Measurements from ENCODE around the gene WNK3. TPM values are rescaled to one million over a fixed set of nuclear protein-coding genes. Genes with fewer than 3 reads are reported as not detected.

The WNK3 gene
- total RNA-seq, 1 donor from 2014 or later = 19.7 TPM

GRCh38 chrX:54291758-54292157, 66.1 kb downstream of the WNK3 start:
- H3K36me3 Mint-ChIP-seq (ENCODE audit: unreplicated experiment) = no peaks in the 10 kb centered on the region
- H3K27me3 Mint-ChIP-seq (ENCODE audit: unreplicated experiment) = no peaks in the 10 kb centered on the region
- TF ChIP-seq CTCF (IDR thresholded peaks at IDR 0.05; ENCODE audit: partially characterized antibody, unreplicated experiment) = no peak
- H3K4me1 Mint-ChIP-seq (ENCODE audit: low read depth, unreplicated experiment) = no peaks in the 10 kb centered on the region
- no peaks in the 10 kb centered on the region for H3K9me3 Mint-ChIP-seq (ENCODE audit: unreplicated experiment)
- DNase-seq = no peak
- no peak overlapping the region for H3K27ac Mint-ChIP-seq (ENCODE audit: unreplicated experiment)
- H3K4me3 Mint-ChIP-seq (ENCODE audit: unreplicated experiment) = no peak overlapping the region

- no peak for TF ChIP-seq CTCF (IDR thresholded peaks at IDR 0.05; ENCODE audit: partially characterized antibody, unreplicated experiment)
- H3K27ac Mint-ChIP-seq (ENCODE audit: unreplicated experiment) = no peak overlapping the region
- no peaks in the 10 kb centered on the region for H3K4me1 Mint-ChIP-seq (ENCODE audit: low read depth, unreplicated experiment)
- H3K4me3 Mint-ChIP-seq (ENCODE audit: unreplicated experiment) = no peak overlapping the region
- no peaks in the 10 kb centered on the region for H3K27me3 Mint-ChIP-seq (ENCODE audit: unreplicated experiment)
- DNase-seq = no peak
- no peaks in the 10 kb centered on the region for H3K9me3 Mint-ChIP-seq (ENCODE audit: unreplicated experiment)
- no peaks in the 10 kb centered on the region for H3K36me3 Mint-ChIP-seq (ENCODE audit: unreplicated experiment)
Measured at GRCh38 chrX:54288968-54289367, 68.9 kb downstream of the WNK3 start.

DNA sequence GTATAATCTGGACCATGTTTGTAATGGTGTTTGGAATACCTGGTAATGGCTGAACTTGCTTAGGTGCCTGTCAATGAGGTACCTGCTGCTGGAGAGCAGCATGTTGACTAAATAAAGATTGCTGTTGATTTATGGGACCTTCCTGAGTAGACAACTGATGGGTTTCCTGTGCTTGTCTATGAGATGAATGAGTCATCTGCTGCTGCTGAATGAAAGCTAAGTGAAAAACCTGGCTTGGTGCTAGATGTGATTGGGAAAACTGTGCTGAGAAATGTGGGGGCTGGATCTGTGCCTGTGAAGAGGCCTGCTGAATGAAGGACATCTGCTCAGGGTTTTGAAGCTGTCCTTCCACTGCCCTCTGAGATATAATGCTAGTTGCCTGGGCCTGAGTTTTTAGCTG, 69.6 kb downstream of the WNK3 start:
- no peak for TF ChIP-seq CTCF (IDR thresholded peaks at IDR 0.05; ENCODE audit: partially characterized antibody, unreplicated experiment)
- no peak for DNase-seq
- no peaks in the 10 kb centered on the region for H3K4me1 Mint-ChIP-seq (ENCODE audit: low read depth, unreplicated experiment)
- H3K27ac Mint-ChIP-seq (ENCODE audit: unreplicated experiment) = no peak overlapping the region
- H3K4me3 Mint-ChIP-seq (ENCODE audit: unreplicated experiment) = no peak overlapping the region
- H3K27me3 Mint-ChIP-seq (ENCODE audit: unreplicated experiment) = no peaks in the 10 kb centered on the region
- H3K36me3 Mint-ChIP-seq (ENCODE audit: unreplicated experiment) = no peaks in the 10 kb centered on the region
- H3K9me3 Mint-ChIP-seq (ENCODE audit: unreplicated experiment) = no peaks in the 10 kb centered on the region

- no peaks in the 10 kb centered on the region for H3K9me3 Mint-ChIP-seq (ENCODE audit: unreplicated experiment)
- no peak overlapping the region for H3K4me3 Mint-ChIP-seq (ENCODE audit: unreplicated experiment)
- H3K27ac Mint-ChIP-seq (ENCODE audit: unreplicated experiment) = no peak overlapping the region
- H3K36me3 Mint-ChIP-seq (ENCODE audit: unreplicated experiment) = no peaks in the 10 kb centered on the region
- H3K4me1 Mint-ChIP-seq (ENCODE audit: low read depth, unreplicated experiment) = no peaks in the 10 kb centered on the region
- DNase-seq = no peak
- no peaks in the 10 kb centered on the region for H3K27me3 Mint-ChIP-seq (ENCODE audit: unreplicated experiment)
- no peak for TF ChIP-seq CTCF (IDR thresholded peaks at IDR 0.05; ENCODE audit: partially characterized antibody, unreplicated experiment)
Measured at GRCh38 chrX:54281676-54282075, 76.2 kb downstream of the WNK3 start.

DNA sequence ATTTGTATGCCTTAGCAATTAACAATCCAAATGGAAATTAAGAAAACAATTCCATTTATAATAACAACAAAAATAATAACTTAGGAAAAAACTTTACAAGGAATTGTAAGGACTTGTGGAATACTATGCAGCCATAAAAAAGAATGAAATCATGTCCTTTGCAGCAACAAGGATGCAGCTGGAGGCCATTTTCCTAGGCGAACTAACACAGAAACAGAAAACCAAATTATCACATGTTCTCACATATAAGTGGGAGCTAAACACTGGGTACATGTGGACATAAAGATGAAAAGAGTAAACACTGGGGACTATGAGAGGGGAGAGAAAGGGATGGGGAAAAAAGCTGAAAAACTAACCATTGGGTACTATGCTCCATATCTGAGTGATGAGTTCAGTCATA, 77.4 kb downstream of the WNK3 start:
- H3K27me3 Mint-ChIP-seq (ENCODE audit: unreplicated experiment) = no peaks in the 10 kb centered on the region
- no peak for DNase-seq
- H3K4me3 Mint-ChIP-seq (ENCODE audit: unreplicated experiment) = no peak overlapping the region
- H3K9me3 Mint-ChIP-seq (ENCODE audit: unreplicated experiment) = no peaks in the 10 kb centered on the region
- no peak for TF ChIP-seq CTCF (IDR thresholded peaks at IDR 0.05; ENCODE audit: partially characterized antibody, unreplicated experiment)
- no peak overlapping the region for H3K27ac Mint-ChIP-seq (ENCODE audit: unreplicated experiment)
- H3K36me3 Mint-ChIP-seq (ENCODE audit: unreplicated experiment) = no peaks in the 10 kb centered on the region
- H3K4me1 Mint-ChIP-seq (ENCODE audit: low read depth, unreplicated experiment) = no peaks in the 10 kb centered on the region

All from glutamatergic neuron (in vitro differentiated cells).